ENCODE measurements around the gene FLACC1. TPM values are rescaled to one million over a fixed set of nuclear protein-coding genes. Genes with fewer than 3 reads are reported as not detected.
A peak's percentile ranks its signal among the peaks of the same experiment; 100 is the strongest.

The FLACC1 gene
- total RNA-seq, 4 donors from 2014 or later = 0.42 to 0.69 (median 0.59) TPM; not detected in 1

- TF ChIP-seq CTCF (IDR thresholded peaks at IDR 0.05) (no peak), POLR2A (IDR thresholded peaks at IDR 0.05) (no peak)
- no peak overlapping the region for H3K4me3 ChIP-seq (ENCODE audit: low read depth, poor library complexity, severe bottlenecking)
- no peak for DNase-seq (ENCODE audit: low spot score in 2 of 2)
- intact Hi-C loops (cut with DNase I; ENCODE audit: low total_unique reads) = no loop called here
- 94 to 95% methylated on average over 3 of the region's 3 CpGs for WGBS, 2 donors
Observed at GRCh38 chr2:201401815-201402214, 44.7 kb upstream of the FLACC1 start.

GRCh38 chr2:201396595-201396994, 39.5 kb upstream of the FLACC1 start:
- WGBS, 2 donors = 96 to 97% methylated on average over 8 of the region's 8 CpGs
- intact Hi-C loops (cut with DNase I; ENCODE audit: low total_unique reads) = no loop called here

GRCh38 chr2:201383136-201383535, 26.0 kb upstream of the FLACC1 start:
- DNase-seq (ENCODE audit: low spot score in 2 of 2) = peak in 1 of 2 donors; percentile 31
- intact Hi-C loops (cut with DNase I; ENCODE audit: low total_unique reads) = no loop called here
- no peak overlapping the region for H3K4me3 ChIP-seq (ENCODE audit: low read depth, poor library complexity, severe bottlenecking)
- 25 to 50% methylated on average over 1 of the region's 1 CpG for WGBS, 2 donors
- TF ChIP-seq CTCF (IDR thresholded peaks at IDR 0.05) = no peak
- no peak for TF ChIP-seq POLR2A (IDR thresholded peaks at IDR 0.05)

More at GRCh38 chr2:201396595-201396994, 39.5 kb upstream of the FLACC1 start:
- no peak for DNase-seq (ENCODE audit: low spot score in 2 of 2)
- TF ChIP-seq CTCF (IDR thresholded peaks at IDR 0.05) (no peak), POLR2A (IDR thresholded peaks at IDR 0.05) (no peak)
- H3K4me3 ChIP-seq (ENCODE audit: low read depth, poor library complexity, severe bottlenecking) = no peak overlapping the region

GRCh38 chr2:201378496-201379397, 21.6 kb upstream of the FLACC1 start:
- no peak for DNase-seq (ENCODE audit: low spot score in 2 of 2)
- no peak overlapping the region for H3K4me3 ChIP-seq (ENCODE audit: low read depth, poor library complexity, severe bottlenecking)
- no peak for TF ChIP-seq CTCF (IDR thresholded peaks at IDR 0.05)
- TF ChIP-seq POLR2A (IDR thresholded peaks at IDR 0.05) = no peak
- intact Hi-C loops (cut with DNase I; ENCODE audit: low total_unique reads) = no loop called here
- WGBS, 2 donors = 86 to 90% methylated on average over 5 of the region's 5 CpGs

- no peak overlapping the region for H3K4me3 ChIP-seq (ENCODE audit: low read depth, poor library complexity, severe bottlenecking)
- intact Hi-C loops (cut with DNase I; ENCODE audit: low total_unique reads) = no loop called here
- whole genome bisulfite sequencing, 2 donors = 95% methylated on average over 3 of the region's 3 CpGs
- no peak for DNase-seq (ENCODE audit: low spot score in 2 of 2)
- TF ChIP-seq CTCF (IDR thresholded peaks at IDR 0.05) (no peak), POLR2A (IDR thresholded peaks at IDR 0.05) (no peak)
Observed at GRCh38 chr2:201377218-201377617, 20.1 kb upstream of the FLACC1 start.

All from lower leg skin (tissue), 4 donors.